HG03196 (cell line): Measurements from ENCODE around the gene EFCAB14.
A peak's percentile ranks its signal among the peaks of the same experiment; 100 is the strongest.
"Not testable (repeated sequence)": the region's sequence is repeated elsewhere in the genome, so short reads cannot be mapped to it uniquely, and the experiment has no call there.

Experiments used
- ATAC-seq: cut with Tn5 transposase; IDR thresholded peaks from one replicate; pipeline ENCODE4 v1.9.1; 2021; ENCODE audit not compliant: unreplicated experiment

The EFCAB14 gene

GRCh38 chr1:46687093-46687659 is 31.7 kb downstream of the EFCAB14 start:
- ATAC-seq = no peak

DNA sequence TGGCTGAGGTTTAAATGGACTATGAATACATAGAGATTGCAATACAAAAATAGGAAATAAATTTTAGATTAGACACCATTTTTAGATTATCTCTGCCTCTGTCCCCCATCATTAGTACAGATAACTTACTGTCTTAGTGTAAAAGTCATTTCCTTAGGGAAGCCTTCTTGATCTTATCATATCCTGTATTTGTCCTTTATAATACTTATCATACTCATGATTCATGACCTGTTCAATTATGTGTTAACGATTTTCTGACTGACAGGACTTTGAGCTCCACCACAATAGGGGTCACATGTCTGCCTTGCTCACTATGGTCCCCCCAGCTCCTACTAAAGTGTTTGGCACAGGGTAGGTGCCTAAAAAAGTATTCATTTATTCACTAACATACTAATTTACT is 32.7 kb downstream of the EFCAB14 start:
- ATAC-seq = no peak

DNA sequence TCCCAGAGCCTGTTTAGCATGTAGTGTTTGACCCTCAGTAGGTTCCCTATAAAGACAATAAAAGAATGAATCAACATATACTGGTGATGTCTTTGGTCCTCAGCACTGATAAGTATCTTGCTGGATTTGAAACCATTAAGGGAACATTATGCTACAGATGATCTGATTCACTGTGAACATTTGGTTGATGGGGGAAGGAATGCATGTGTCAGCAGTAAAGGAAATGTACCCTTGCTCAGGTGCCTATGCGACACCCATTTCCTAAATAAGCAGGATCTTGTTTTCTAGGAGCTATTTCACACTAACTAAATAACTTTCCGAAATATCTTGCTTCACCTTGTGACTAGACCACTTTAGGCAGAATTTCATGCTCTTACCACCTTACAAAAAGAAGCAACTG is 34.2 kb downstream of the EFCAB14 start:
- ATAC-seq = no peak

GRCh38 chr1:46682064-46682463 is 36.9 kb downstream of the EFCAB14 start:
- ATAC-seq = no peak

DNA sequence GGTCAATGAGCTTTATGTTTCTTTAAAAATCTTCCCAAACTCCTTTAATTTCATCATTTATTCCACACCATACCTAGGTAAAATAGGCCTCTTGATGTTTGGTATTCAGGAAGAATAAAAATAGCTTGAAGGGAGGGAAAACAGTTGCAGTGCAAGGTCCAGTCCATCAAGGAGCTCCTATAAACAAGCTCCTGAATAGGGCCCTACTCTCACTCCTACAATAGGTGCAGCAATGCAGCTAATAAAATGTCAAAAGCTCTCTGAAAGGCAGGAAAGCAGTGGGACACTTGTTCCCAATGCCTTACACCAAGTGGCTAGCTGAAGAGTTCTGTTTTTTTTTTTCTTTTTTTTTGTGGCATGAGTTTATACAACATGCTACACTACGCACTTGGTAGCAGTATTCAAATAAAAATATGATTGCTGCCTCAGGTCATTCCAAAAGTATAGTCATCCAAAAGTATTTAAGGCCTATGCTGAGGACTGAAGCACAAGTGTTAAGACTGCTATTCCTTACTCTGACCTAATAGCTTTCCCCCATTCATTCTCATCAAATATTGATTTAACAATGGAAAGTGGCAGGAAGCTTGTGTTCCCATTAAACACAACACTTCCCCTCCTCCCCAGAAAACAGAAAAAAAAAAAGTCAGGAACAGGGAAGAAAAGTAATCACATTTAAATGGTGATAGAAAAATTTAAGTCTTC is 37.4 kb downstream of the EFCAB14 start:
- no peak for ATAC-seq

- no peak for ATAC-seq
Measured at GRCh38 chr1:46679789-46680573, 38.9 kb downstream of the EFCAB14 start.

- ATAC-seq = no peak
Measured at GRCh38 chr1:46677339-46677738, 41.6 kb downstream of the EFCAB14 start.

GRCh38 chr1:46676531-46676930 is 42.4 kb downstream of the EFCAB14 start:
- no peak for ATAC-seq

GRCh38 chr1:46675549-46676314 is 43.2 kb downstream of the EFCAB14 start:
- peak; percentile 66 for ATAC-seq

- ATAC-seq = no peak
Measured at GRCh38 chr1:46673749-46674182, 45.1 kb downstream of the EFCAB14 start.

GRCh38 chr1:46672696-46673095 is 46.2 kb downstream of the EFCAB14 start:
- no peak for ATAC-seq

DNA sequence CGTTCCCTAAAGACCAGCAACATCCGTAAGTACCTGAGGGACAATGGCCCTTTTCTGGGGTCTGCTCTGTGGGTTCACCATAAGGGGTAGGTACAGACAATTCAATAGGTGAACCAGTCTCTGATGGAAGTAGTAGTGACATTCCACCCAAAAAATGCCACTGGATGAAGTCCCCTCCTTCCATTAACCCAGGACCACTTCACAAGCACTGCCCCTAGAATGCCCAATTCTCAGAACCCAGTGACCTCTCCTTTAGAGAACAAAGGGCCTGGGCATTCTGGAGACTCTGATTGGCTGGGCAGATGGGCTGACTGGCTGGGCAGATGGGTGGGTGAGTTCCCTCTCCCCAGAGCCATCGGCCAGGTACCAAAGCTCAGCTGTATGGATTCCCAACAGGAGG is 47.4 kb downstream of the EFCAB14 start, which contains the start of gene TEX38:
Gene TEX38 (plus strand): TSS at position 301 of the 400 bp plus-strand sequence. CDS start 81 bp downstream, at position 382.
- no peak for ATAC-seq

DNA sequence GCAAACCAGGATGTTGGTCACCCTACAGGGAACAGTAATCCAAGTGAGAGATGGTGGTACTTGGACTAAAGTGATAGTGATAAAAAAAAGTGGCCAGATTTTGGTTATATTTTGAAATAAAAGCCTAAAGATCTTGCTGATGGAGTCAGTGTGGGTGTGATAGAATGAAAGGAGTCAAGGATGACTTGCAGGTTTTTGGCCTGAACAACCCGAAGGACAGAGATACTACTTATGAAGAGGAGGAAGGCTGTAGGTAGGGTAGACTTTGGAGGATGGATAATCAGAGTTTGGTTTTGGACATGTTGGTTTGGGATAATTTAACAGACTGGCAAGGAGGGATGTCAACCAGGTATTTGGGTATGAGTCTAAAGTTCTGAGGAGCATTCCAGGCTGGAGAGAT is 48.8 kb downstream of the EFCAB14 start:
- ATAC-seq = no peak

DNA sequence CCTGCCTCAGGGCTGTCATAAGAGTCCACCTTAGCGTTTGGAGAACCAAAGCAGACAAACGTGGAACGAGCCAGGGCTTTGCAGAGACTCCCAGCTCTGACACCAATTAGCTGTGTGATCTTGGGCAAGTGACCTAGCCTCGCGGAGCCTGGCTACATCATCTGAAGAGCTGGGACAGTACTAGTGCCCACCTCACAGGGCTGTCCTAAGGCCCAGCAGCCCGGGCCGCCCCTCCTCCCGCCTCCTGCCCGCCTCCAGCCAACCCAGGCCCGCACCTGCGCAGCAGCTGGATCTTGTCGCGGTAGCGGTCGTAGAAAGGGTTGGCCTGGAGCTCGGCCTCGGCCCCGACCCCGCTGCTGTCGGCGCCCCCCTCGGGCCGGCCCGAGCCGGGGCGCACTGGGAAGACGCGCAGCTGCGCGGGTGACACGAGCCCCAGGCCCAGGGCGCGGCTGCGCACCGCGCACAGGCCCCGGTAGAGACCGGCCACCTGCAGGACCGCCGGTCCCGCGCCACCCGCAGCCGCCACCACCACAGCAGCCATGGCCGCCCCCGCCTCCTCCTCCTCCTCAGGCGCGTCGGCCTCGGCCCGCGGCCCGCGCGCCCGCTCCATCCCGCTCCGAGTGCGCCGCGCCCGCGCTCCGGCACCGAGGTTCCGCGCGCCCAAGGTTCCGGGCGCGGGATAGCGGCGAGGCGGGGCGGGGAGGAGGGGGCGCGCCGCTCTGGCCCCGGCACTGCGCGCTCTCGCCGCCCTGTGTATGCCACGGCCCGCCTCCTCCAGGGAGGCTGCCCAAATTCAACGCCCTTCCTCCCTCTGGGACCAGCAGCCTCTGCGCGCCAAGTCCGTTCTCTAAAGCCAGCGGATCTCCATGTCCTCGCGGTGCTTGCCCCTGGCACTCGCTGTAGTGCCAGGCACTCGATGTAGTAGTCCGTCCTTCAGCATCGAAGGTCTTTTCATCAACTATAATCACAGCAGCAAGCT is 50.8 kb downstream of the EFCAB14 start, which contains the start of gene ATPAF1:
Gene ATPAF1 (minus strand): TSS at position 583 of the 979 bp plus-strand sequence. CDS start 42 bp downstream, at position 541.
- peak; percentile 62 for ATAC-seq

DNA sequence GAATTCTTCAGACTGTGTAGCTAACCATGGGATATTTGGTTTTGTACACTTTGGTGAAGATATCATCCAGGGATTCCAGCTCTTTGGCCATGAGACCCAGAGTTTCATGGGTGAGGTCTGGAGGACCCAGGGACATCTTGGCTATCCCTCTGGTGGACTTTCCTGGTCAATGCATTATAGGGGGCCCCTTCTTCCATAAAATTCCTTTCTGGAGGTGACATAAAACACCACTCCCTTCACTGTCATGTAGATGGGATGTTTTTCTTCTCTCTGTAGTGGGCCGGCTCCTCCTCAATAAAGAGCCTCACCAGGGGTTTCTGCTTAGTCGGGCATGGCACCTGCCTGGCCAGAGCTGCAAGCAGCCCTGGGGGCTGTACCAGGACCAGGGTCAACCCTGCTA is 52.9 kb downstream of the EFCAB14 start:
- ATAC-seq = no peak

DNA sequence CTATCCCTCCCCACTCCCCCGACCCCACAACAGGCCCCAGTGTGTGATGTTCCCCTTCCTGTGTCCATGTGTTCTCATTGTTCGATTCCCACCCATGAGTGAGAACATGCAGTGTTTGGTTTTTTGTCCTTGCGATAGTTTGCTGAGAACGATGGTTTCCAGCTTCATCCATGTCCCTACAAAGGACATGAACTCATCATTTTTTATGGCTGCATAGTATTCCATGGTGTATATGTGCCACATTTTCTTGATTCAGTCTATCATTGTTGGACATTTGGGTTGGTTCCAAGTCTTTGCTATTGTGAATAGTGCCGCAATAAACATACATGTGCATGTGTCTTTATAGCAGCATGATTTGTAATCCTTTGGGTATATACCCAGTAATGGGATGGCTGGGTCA is 56.0 kb downstream of the EFCAB14 start:
- not testable (repeated sequence) for ATAC-seq

- not testable (repeated sequence) for ATAC-seq
Measured at GRCh38 chr1:46660116-46660515, 58.8 kb downstream of the EFCAB14 start.

DNA sequence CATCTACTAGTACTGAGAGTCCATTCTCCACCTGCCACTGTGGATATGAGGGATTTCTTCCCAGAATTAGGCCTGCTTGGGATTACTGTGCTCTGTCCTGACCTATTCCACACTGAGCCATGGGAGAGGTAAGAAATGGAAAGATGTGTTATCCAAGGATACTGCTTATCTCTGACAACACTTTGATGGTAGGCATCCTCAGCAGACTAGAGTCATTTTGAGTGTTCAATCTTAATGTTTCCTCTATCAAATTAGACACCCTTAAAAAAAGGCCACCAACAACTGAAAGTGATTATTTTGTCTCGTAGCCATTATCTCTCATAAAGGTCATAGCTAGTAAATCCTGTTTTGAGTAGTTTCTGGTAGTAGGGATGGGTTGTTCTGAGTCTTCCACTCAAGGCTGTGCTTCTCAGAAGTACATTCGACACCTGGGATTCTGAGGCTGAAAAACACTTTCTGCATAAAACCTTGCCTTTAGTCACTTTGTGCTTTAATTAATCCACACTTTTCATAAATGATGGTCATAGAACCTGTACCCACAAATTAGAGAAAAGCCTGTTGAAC is 59.5 kb downstream of the EFCAB14 start:
- no peak for ATAC-seq

GRCh38 chr1:46657775-46658174 is 61.1 kb downstream of the EFCAB14 start:
- no peak for ATAC-seq
